GM21381 (cell line): ENCODE results near the gene IL1RAPL2.

Source experiments
- ATAC-seq: cut with Tn5 transposase; IDR thresholded peaks from one replicate; pipeline ENCODE4 v1.9.1; 2021; ENCODE audit warnings: mild to moderate bottlenecking, moderate library complexity; ENCODE audit not compliant: unreplicated experiment

The IL1RAPL2 gene

GRCh38 chrX:105543283-105543682 is 977.3 kb downstream of the IL1RAPL2 start:
- ATAC-seq = no peak

- no peak for ATAC-seq
Observed at GRCh38 chrX:105550043-105550663, 984.2 kb downstream of the IL1RAPL2 start.

- ATAC-seq = no peak
Observed at GRCh38 chrX:105552395-105552794, 986.4 kb downstream of the IL1RAPL2 start.

GRCh38 chrX:105553118-105553517 is 987.1 kb downstream of the IL1RAPL2 start:
- no peak for ATAC-seq

GRCh38 chrX:105564501-105564900 is 998.5 kb downstream of the IL1RAPL2 start:
- ATAC-seq = no peak

GRCh38 chrX:105565856-105566255 is 999.9 kb downstream of the IL1RAPL2 start:
- ATAC-seq = no peak

- no peak for ATAC-seq
Observed at GRCh38 chrX:105567082-105567481, 1001.1 kb downstream of the IL1RAPL2 start.

GRCh38 chrX:105608745-105609144 is 1042.7 kb downstream of the IL1RAPL2 start:
- no peak for ATAC-seq

GRCh38 chrX:105609530-105609929 is 1043.5 kb downstream of the IL1RAPL2 start:
- no peak for ATAC-seq

- ATAC-seq = no peak
Observed at GRCh38 chrX:105610411-105610810, 1044.4 kb downstream of the IL1RAPL2 start.

GRCh38 chrX:105618393-105619101 is 1052.5 kb downstream of the IL1RAPL2 start:
- ATAC-seq = no peak

- no peak for ATAC-seq
Observed at GRCh38 chrX:105634180-105634579, 1068.2 kb downstream of the IL1RAPL2 start.

GRCh38 chrX:105635794-105636193 is 1069.8 kb downstream of the IL1RAPL2 start:
- ATAC-seq = no peak

GRCh38 chrX:105636667-105637066 is 1070.7 kb downstream of the IL1RAPL2 start:
- ATAC-seq = no peak

- ATAC-seq = no peak
Observed at GRCh38 chrX:105645667-105646357, 1079.8 kb downstream of the IL1RAPL2 start.

- ATAC-seq = no peak
Observed at GRCh38 chrX:105646592-105647372, 1080.8 kb downstream of the IL1RAPL2 start.

- no peak for ATAC-seq
Observed at GRCh38 chrX:105647749-105648148, 1081.8 kb downstream of the IL1RAPL2 start.

GRCh38 chrX:105648732-105649131 is 1082.7 kb downstream of the IL1RAPL2 start:
- ATAC-seq = no peak

- ATAC-seq = no peak
Observed at GRCh38 chrX:105650577-105650976, 1084.6 kb downstream of the IL1RAPL2 start.

- no peak for ATAC-seq
Observed at GRCh38 chrX:105650986-105651385, 1085.0 kb downstream of the IL1RAPL2 start.

GRCh38 chrX:105653891-105654290 is 1087.9 kb downstream of the IL1RAPL2 start:
- ATAC-seq = no peak
